ENCODE measurements around the gene TTC13.
"Not testable (repeated sequence)": the region's sequence is repeated elsewhere in the genome, so short reads cannot be mapped to it uniquely, and the experiment has no call there.

Gene TTC13, protein sequence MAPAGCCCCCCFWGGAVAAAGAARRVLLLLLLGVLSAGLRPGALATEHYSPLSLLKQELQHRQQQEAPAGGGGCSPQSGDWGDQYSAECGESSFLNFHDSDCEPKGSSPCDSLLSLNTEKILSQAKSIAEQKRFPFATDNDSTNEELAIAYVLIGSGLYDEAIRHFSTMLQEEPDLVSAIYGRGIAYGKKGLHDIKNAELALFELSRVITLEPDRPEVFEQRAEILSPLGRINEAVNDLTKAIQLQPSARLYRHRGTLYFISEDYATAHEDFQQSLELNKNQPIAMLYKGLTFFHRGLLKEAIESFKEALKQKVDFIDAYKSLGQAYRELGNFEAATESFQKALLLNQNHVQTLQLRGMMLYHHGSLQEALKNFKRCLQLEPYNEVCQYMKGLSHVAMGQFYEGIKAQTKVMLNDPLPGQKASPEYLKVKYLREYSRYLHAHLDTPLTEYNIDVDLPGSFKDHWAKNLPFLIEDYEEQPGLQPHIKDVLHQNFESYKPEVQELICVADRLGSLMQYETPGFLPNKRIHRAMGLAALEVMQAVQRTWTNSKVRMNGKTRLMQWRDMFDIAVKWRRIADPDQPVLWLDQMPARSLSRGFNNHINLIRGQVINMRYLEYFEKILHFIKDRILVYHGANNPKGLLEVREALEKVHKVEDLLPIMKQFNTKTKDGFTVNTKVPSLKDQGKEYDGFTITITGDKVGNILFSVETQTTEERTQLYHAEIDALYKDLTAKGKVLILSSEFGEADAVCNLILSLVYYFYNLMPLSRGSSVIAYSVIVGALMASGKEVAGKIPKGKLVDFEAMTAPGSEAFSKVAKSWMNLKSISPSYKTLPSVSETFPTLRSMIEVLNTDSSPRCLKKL

DNA sequence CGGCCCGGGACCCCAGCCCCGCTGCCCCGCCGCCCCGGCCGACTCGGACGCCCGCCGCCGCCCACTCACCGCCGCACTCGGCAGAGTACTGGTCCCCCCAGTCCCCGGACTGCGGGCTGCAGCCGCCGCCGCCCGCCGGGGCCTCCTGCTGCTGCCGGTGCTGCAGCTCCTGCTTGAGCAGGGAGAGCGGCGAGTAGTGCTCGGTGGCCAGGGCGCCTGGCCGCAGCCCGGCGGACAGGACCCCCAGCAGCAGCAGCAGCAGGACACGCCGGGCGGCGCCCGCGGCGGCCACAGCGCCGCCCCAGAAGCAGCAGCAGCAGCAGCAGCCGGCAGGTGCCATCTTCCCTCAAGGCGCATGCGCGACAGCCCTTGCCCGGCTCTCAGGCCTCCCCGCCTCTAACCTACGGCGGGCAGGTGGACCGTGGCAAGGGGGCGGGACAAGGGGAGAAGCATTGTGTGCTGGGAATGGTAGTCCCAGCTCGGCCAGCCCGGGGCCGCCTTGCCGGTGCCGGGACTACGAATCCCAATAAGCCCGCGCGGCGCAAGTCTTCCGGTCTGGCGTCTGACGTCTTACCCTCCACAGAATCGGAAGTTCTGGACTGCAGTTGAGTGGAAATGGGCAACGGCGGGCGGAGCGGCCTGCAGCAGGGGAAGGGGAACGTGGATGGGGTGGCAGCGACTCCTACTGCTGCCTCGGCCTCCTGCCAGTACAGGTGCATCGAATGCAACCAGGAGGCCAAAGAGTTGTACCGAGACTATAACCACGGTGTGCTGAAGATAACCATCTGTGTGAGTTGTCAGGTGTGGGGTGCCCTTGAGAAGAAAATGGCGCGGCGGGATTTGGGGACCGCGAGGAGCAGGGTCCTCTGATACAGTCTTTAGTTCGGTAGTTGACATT lies at the start of gene TTC13, which contains the start of gene ARV1:
Gene TTC13, minus strand, starts transcription at position 371 of the 898 bp plus-strand sequence. Its CDS starts 31 bp downstream, at position 340.
Gene ARV1, plus strand, starts transcription at position 604 of the 898 bp plus-strand sequence. Its CDS starts 12 bp downstream, at position 616.
- TF ChIP-seq, protein P1, sequence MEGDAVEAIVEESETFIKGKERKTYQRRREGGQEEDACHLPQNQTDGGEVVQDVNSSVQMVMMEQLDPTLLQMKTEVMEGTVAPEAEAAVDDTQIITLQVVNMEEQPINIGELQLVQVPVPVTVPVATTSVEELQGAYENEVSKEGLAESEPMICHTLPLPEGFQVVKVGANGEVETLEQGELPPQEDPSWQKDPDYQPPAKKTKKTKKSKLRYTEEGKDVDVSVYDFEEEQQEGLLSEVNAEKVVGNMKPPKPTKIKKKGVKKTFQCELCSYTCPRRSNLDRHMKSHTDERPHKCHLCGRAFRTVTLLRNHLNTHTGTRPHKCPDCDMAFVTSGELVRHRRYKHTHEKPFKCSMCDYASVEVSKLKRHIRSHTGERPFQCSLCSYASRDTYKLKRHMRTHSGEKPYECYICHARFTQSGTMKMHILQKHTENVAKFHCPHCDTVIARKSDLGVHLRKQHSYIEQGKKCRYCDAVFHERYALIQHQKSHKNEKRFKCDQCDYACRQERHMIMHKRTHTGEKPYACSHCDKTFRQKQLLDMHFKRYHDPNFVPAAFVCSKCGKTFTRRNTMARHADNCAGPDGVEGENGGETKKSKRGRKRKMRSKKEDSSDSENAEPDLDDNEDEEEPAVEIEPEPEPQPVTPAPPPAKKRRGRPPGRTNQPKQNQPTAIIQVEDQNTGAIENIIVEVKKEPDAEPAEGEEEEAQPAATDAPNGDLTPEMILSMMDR (IDR thresholded peaks at IDR 0.05; ENCODE audit: low read depth, low read length) = peak; percentile 14
- H3K4me3 ChIP-seq (ENCODE audit: low read depth, low read length) = peak within 1 kb of the TSS; percentile 70
- in situ Hi-C loops (cut with HindIII; ENCODE audit: low sequenced_read_pairs) = no loop called here
- peak; percentile 99 for DNase-seq (ENCODE audit: low read depth, low spot score)

- DNase-seq (ENCODE audit: low read depth, low spot score) = no peak
- in situ Hi-C loops (cut with HindIII; ENCODE audit: low sequenced_read_pairs) = no loop called here
- TF ChIP-seq, protein P1 (IDR thresholded peaks at IDR 0.05; ENCODE audit: low read depth, low read length) = no peak
- no peak overlapping the region for H3K4me3 ChIP-seq (ENCODE audit: low read depth, low read length)
Measured at GRCh38 chr1:231027971-231028370, 49.3 kb upstream of the TTC13 start.

- in situ Hi-C loops (cut with HindIII; ENCODE audit: low sequenced_read_pairs) = no loop called here
- TF ChIP-seq, protein P1 (IDR thresholded peaks at IDR 0.05; ENCODE audit: low read depth, low read length) = no peak
- H3K4me3 ChIP-seq (ENCODE audit: low read depth, low read length) = no peak overlapping the region
- no peak for DNase-seq (ENCODE audit: low read depth, low spot score)
Measured at GRCh38 chr1:231027136-231027925, 48.7 kb upstream of the TTC13 start.

GRCh38 chr1:231026576-231026975 lies 47.9 kb upstream of the TTC13 start:
- in situ Hi-C loops (cut with HindIII; ENCODE audit: low sequenced_read_pairs) = no loop called here
- TF ChIP-seq, protein P1 (IDR thresholded peaks at IDR 0.05; ENCODE audit: low read depth, low read length) = no peak
- no peak for DNase-seq (ENCODE audit: low read depth, low spot score)

GRCh38 chr1:231023150-231023549 lies 44.5 kb upstream of the TTC13 start:
- DNase-seq (ENCODE audit: low read depth, low spot score) = no peak
- H3K4me3 ChIP-seq (ENCODE audit: low read depth, low read length) = no peak overlapping the region
- in situ Hi-C loops (cut with HindIII; ENCODE audit: low sequenced_read_pairs) = no loop called here
- TF ChIP-seq, protein P1 (IDR thresholded peaks at IDR 0.05; ENCODE audit: low read depth, low read length) = no peak

More at GRCh38 chr1:231026576-231026975, 47.9 kb upstream of the TTC13 start:
- no peak overlapping the region for H3K4me3 ChIP-seq (ENCODE audit: low read depth, low read length)

DNA sequence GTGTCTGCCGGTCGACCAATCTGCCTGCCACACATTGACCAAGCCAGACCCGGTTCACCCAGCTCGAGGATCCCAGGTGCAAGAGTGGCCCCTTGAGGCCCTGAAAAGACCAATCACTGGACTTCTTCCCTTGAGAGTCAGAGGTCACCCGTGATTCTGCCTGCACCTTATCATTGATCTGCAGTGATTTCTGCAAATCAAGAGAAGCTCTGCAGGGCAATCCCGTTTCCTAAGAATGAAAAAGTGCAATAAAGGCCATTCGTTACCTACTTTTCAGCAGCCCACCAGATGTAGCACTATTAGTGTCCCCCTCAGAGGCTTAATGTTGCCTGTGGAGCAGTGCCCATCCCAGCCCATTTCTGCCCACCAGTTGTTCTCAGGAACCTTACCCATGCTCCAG lies 43.9 kb upstream of the TTC13 start:
- H3K4me3 ChIP-seq (ENCODE audit: low read depth, low read length); DNase-seq (ENCODE audit: low read depth, low spot score); in situ Hi-C loops (cut with HindIII; ENCODE audit: low sequenced_read_pairs): not testable (repeated sequence)

Data from astrocyte of the spinal cord (primary cell).